Subcutaneous adipose tissue (tissue), 4 donors: ENCODE data around the gene GRHL1. TPM values are rescaled to one million over a fixed set of nuclear protein-coding genes. Genes with fewer than 3 reads are reported as not detected.

ENCODE experiments used
- total RNA-seq, 4 donors: library from RNA; depleted of rRNA; stranded (reverse); fragments of >200 nt; gene quantifications; one replicate each; pipeline ENCODE4 v1.1.0, GENCODE V29; 2016
- TF ChIP-seq, protein P1 (sequence below): fragments of 450-650 bp; IDR thresholded peaks from one replicate; pipeline ENCODE4 v1.5.1; 2016; ENCODE audit warnings: low read depth, mild to moderate bottlenecking, control low read depth, antibody characterized with exemption, moderate library complexity

GRHL1 gene
- total RNA-seq, 4 donors from 2014 or later: 0.88 to 7.2 (median 2.8) TPM

DNA sequence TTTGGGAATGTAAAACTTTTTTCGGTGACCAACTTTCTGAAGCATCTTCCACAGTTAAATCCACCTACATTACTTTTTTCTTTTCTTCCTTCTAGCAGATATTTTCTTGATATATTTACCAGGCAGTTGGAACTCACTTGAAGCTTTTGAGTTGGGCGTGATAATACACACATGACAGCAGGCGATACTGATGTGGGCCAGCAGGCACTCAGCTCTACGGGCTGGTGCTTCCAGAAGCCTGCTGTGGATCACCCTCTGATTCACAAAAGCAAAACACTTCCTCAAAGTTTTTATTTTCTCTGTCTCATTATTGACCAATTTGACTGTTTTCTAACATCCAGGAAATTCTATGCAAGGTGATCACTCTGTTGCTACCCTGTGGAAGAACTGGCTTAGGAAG, 22.9 kb downstream of the GRHL1 start:
- TF ChIP-seq, protein P1, sequence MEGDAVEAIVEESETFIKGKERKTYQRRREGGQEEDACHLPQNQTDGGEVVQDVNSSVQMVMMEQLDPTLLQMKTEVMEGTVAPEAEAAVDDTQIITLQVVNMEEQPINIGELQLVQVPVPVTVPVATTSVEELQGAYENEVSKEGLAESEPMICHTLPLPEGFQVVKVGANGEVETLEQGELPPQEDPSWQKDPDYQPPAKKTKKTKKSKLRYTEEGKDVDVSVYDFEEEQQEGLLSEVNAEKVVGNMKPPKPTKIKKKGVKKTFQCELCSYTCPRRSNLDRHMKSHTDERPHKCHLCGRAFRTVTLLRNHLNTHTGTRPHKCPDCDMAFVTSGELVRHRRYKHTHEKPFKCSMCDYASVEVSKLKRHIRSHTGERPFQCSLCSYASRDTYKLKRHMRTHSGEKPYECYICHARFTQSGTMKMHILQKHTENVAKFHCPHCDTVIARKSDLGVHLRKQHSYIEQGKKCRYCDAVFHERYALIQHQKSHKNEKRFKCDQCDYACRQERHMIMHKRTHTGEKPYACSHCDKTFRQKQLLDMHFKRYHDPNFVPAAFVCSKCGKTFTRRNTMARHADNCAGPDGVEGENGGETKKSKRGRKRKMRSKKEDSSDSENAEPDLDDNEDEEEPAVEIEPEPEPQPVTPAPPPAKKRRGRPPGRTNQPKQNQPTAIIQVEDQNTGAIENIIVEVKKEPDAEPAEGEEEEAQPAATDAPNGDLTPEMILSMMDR: no peak

DNA sequence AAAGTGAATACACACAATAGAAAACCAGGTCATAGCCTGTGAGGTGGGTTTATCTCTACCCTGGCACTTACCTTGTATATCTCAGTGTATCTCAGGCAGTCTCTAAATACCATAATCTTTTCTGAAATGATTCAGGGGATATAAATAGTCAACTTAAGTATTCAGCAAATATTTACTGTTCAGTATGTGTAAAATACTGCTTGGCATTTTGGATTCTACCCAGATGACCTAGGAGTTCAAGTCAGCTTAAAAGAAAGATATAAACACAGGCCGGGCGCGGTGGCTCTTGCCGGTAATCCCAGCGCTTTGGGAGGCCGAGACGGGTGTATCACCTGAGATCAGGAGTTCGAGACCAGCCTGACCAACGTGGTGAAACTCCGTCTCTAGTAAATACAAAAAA, 23.8 kb downstream of the GRHL1 start:
- TF ChIP-seq, protein P1: no peak

DNA sequence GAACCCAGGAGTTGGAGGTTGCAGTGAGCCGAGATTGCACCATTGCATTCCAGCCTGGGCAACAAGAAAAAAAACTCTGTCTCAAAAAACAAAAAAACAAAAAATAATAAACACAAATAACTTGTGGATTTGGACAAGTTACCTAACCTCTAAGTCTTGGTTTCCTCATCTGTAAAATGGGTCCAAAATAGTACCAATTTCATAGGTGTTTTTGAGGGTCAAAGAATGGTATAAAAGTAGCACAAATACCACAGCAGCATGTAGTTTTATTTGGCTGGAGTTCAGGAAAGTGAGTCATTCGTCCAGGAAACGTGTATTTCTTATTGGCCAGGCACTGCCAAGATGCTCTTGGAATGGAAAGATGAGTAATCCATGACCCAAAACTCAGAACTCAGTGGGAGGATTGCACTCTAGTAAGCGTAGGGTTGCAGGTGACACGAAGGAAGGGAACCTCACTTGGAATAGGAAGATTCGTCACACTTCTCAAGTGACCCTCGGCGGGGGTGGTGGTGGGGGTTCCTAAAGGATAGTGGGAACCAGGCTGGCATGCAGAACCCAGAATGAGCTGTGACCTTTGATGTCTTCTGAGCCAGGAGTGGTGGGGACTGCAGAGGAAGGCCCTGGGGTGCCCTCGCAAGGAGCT, 24.4 kb downstream of the GRHL1 start:
- TF ChIP-seq, protein P1: no peak

DNA sequence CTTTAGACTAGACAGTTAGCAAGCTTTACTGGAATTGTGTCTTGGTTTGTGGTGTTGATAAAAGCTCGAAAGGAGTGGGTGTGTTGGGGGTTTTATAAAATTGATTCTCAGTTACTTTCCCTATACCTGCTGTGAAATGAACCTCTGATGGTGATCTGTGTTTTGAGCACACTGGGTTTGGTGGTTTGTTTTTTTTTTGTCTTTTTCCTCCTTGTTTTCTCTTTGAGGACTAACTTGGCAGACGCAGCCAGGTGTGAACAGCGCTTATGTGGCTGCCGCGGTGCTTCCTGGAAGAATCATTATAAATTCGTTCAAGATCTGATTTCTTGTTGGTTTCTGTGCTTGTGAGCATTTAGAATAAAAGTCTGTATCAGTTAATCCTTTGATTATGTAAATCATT, 28.5 kb downstream of the GRHL1 start:
- TF ChIP-seq, protein P1: no peak

DNA sequence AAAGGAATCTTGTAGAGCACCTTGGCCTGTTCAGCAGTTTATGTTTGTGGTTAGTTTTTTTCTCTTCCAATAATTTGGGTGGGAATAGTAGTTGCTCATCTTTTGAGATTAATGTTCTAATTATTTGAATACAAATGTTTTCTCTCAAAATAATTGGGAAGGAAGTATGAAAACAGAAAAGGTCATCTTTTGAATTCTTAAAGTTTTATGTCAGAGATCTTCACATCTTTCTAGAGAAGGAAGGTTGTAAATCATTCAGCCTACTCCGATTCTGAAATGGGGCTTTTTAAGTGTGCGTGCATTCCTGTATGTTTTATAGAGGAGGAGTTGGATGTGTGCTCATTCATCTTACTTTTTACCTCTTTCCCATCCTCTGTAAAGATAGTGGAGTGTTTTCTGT, 29.0 kb downstream of the GRHL1 start:
- TF ChIP-seq, protein P1: no peak

DNA sequence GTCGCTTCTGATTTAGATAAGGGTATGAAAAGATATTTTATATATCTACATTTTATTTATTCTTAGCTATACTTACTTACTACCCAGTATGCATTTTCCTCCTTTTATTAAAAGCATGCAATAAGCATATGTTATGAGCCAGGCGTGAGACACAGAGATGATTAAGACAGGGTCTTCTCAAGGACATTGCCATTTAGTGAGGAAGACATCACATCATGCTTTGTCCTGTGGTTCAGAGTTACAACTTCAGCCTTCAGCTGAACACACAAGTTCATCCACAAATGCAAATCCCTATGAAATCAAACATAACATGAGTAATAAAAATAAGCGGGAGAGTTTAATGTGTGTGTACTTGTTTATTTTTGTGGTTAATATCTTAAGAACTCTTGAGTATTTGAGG, 30.2 kb downstream of the GRHL1 start:
- TF ChIP-seq, protein P1: no peak

DNA sequence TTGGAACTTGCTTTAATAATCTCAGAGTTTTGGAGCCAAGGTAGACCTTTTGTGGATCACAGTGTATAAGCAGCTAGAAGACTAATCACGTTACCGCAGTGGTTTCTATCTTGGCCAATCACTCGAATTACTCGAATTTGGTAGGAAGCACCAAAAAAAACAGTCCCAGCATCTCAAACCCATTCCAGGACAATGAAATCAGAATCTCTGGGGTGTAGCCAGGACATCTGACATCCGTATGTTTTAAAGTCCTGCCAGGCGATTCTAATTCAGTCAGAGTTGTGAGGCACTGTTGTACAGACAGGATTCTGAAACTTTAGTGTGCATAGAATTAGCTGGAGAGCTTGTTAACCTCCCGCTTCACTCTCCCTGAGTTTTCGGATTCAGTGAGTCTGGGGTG, 30.8 kb downstream of the GRHL1 start:
- TF ChIP-seq, protein P1: no peak
